HG02798 (cell line): ENCODE data around the gene SMAD6.

Experiments
- ATAC-seq: cut with Tn5 transposase; IDR thresholded peaks from one replicate; pipeline ENCODE4 v1.9.1; 2021; ENCODE audit warnings: mild to moderate bottlenecking; ENCODE audit not compliant: unreplicated experiment, poor library complexity

The SMAD6 gene

GRCh38 chr15:66737243-66738010, 35.4 kb downstream of the SMAD6 start:
- ATAC-seq, result no peak

GRCh38 chr15:66738116-66738515, 36.1 kb downstream of the SMAD6 start:
- no peak for ATAC-seq

- no peak for ATAC-seq
Measured at GRCh38 chr15:66738595-66738994, 36.6 kb downstream of the SMAD6 start.

- no peak for ATAC-seq
Measured at GRCh38 chr15:66739287-66739686, 37.3 kb downstream of the SMAD6 start.

GRCh38 chr15:66740802-66741201, 38.8 kb downstream of the SMAD6 start:
- ATAC-seq, result no peak

- no peak for ATAC-seq
Measured at GRCh38 chr15:66741646-66742045, 39.6 kb downstream of the SMAD6 start.

- no peak for ATAC-seq
Measured at GRCh38 chr15:66742286-66742685, 40.2 kb downstream of the SMAD6 start.

GRCh38 chr15:66743204-66743603, 41.2 kb downstream of the SMAD6 start:
- ATAC-seq, result no peak

GRCh38 chr15:66743703-66744536, 41.9 kb downstream of the SMAD6 start:
- no peak for ATAC-seq

GRCh38 chr15:66744610-66745279, 42.7 kb downstream of the SMAD6 start:
- no peak for ATAC-seq

- ATAC-seq, result no peak
Measured at GRCh38 chr15:66745530-66746230, 43.6 kb downstream of the SMAD6 start.

- ATAC-seq, result no peak
Measured at GRCh38 chr15:66746231-66746605, 44.2 kb downstream of the SMAD6 start.

GRCh38 chr15:66747223-66747622, 45.2 kb downstream of the SMAD6 start:
- no peak for ATAC-seq

- ATAC-seq, result no peak
Measured at GRCh38 chr15:66747886-66748707, 46.1 kb downstream of the SMAD6 start.

GRCh38 chr15:66748708-66749035, 46.6 kb downstream of the SMAD6 start:
- ATAC-seq, result no peak

GRCh38 chr15:66749841-66750575, 48.0 kb downstream of the SMAD6 start:
- no peak for ATAC-seq

- no peak for ATAC-seq
Measured at GRCh38 chr15:66750609-66751008, 48.6 kb downstream of the SMAD6 start.

- no peak for ATAC-seq
Measured at GRCh38 chr15:66751579-66751978, 49.5 kb downstream of the SMAD6 start.

- no peak for ATAC-seq
Measured at GRCh38 chr15:66752078-66752477, 50.0 kb downstream of the SMAD6 start.
